Body of pancreas (tissue), 4 donors: ENCODE data around the gene ZC3H4. TPM values are rescaled to one million over a fixed set of nuclear protein-coding genes. Genes with fewer than 3 reads are reported as not detected.

Source experiments
- ATAC-seq: fragments of 150-250 bp; one replicate; pipeline ENCODE4 v1.9.1; 2016
- DNase-seq, 4 donors: peaks; one replicate each; pipeline ENCODE4 v3.0.0-alpha.2; 2019
- H3K27ac ChIP-seq, 4 donors: fragments of 200-600 bp; sonication (generic); 1 replicate in 3 of 4; 2 replicates in 1 of 4; pipeline versions ENCODE4 v1.5.1 to v1.6.1; 2016 to 2019; ENCODE audit warnings: mild to moderate bottlenecking in 1 of 4, mixed read lengths in 1 of 4, moderate library complexity in 1 of 4
- H3K27me3 ChIP-seq, 2 donors: fragments of 200-600 bp; sonication (generic); one replicate each; pipeline ENCODE4 v1.6.0; 2016; ENCODE audit warnings: mild to moderate bottlenecking in 1 of 2
- H3K36me3 ChIP-seq, 2 donors: fragments of 200-600 bp; sonication (generic); replicated peaks in 1 of 2; 2 replicates each; pipeline ENCODE4 v1.5.1; 2016; ENCODE audit warnings: low read depth in 2 of 2; ENCODE audit not compliant: insufficient read depth in 1 of 2
- H3K4me1 ChIP-seq: fragments of 200-600 bp; sonication (generic); one replicate; pipeline ENCODE4 v1.6.0; 2016
- H3K4me3 ChIP-seq, 2 donors: fragments of 200-600 bp; sonication (generic); 1 replicate in 1 of 2; 2 replicates in 1 of 2; pipeline ENCODE4 v1.5.1; 2016 to 2019
- H3K9me3 ChIP-seq, 3 donors: fragments of 200-600 bp; sonication (generic); 1 replicate in 2 of 3; 2 replicates in 1 of 3; pipeline ENCODE4 v1.5.1; 2016
- POLR2A ChIP-seq, 3 donors: fragments of 450-650 bp; IDR thresholded peaks; one replicate each; pipeline ENCODE4 v1.6.1; 2016; ENCODE audit warnings: antibody characterized with exemption in 3 of 3, mild to moderate bottlenecking in 2 of 3
- WGBS, 2 donors: methylation state at CpG; one replicate each; pipeline ENCODE4 v1.1.5; 2017; 5-methylcytosine and 5-hydroxymethylcytosine counted together
- intact Hi-C: fragments of 100-400 bp; cut with DNase I; formaldehyde crosslinking; loops from one replicate; pipeline ENCODE4 v1.15.1; 2023
- total RNA-seq, 2 donors: library from RNA; depleted of rRNA; stranded (reverse); fragments of >200 nt; gene quantifications; one replicate each; pipeline ENCODE4 v1.1.0, GENCODE V29; 2016
- TF ChIP-seq, protein P1 (sequence below), 7 experiments: fragments of 450-650 bp in 4 of 7; fragments of 200-600 bp in 3 of 7; sonication (generic) in 3 of 7; IDR thresholded peaks; one replicate each; pipeline ENCODE4 v1.5.1; 2016 to 2019; ENCODE audit warnings: antibody characterized with exemption in 7 of 7

Gene ZC3H4
- total RNA-seq, 2 donors from 2014 or later, result 18.9 to 34.3 TPM

DNA sequence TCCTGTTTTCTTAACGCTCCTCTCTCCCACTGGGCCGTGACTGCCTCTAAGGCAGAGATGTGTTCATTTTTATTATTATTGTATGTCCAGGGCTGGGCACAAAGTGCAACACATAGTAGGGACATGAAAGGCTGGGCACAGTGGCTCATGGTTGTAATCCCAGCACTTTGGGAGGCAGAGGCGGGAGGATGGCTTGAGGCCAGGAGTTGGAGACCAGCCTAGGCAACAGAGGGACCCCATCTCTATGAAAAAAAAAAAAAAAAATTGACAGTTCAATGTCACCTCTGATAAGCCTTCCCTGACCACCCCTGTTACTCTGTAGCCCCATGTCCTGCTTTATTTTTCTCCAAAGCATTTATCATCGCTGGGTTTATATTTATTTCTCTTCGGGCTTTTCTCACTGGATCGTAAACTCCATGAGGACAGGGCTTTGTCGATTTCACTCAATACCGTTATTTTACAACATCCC lies 16.6 kb upstream of the ZC3H4 start:
- Histone ChIP-seq H3K27ac (peak overlapping the region in 3 of 4 donors; percentile 79 to 91 (median 83)), H3K4me3 (no peak overlapping the region), H3K4me1 (peaks cover 23% of the 10 kb centered on the region), H3K36me3 (no peaks in the 10 kb centered on the region), H3K9me3 (no peaks in the 10 kb centered on the region), H3K27me3 (no peaks in the 10 kb centered on the region)
- TF ChIP-seq, protein P1, sequence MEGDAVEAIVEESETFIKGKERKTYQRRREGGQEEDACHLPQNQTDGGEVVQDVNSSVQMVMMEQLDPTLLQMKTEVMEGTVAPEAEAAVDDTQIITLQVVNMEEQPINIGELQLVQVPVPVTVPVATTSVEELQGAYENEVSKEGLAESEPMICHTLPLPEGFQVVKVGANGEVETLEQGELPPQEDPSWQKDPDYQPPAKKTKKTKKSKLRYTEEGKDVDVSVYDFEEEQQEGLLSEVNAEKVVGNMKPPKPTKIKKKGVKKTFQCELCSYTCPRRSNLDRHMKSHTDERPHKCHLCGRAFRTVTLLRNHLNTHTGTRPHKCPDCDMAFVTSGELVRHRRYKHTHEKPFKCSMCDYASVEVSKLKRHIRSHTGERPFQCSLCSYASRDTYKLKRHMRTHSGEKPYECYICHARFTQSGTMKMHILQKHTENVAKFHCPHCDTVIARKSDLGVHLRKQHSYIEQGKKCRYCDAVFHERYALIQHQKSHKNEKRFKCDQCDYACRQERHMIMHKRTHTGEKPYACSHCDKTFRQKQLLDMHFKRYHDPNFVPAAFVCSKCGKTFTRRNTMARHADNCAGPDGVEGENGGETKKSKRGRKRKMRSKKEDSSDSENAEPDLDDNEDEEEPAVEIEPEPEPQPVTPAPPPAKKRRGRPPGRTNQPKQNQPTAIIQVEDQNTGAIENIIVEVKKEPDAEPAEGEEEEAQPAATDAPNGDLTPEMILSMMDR (IDR thresholded peaks at IDR 0.05), result no peak
- intact Hi-C loops, result no loop called here
- ATAC-seq, result no peak
- WGBS, 2 donors, result 63 to 66% methylated on average over 8 of the region's 8 CpGs
- no peak for DNase-seq

DNA sequence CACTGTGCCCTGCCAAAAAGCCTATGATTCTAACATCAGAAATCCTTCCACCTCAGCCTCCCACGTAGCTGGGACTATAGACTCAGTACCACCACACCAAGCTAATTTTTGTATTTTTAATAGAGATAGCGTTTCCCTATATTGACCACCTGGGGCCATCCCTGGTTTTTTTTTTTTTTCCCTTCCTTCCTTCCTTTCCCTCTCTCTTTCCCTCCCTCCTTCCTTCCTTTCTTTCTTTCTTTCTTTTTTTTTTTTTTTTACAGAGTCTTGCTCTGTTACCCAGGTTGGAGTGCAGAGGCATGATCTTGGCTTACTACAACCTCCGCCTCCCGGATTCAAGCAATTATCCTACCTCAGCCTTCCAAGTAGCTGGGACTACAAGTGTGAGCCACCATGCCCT lies 16.0 kb upstream of the ZC3H4 start:
- Histone ChIP-seq H3K4me3 (no peak overlapping the region), H3K9me3 (no peaks in the 10 kb centered on the region), H3K4me1 (peaks cover 26% of the 10 kb centered on the region), H3K36me3 (no peaks in the 10 kb centered on the region), H3K27ac (no peak overlapping the region), H3K27me3 (no peaks in the 10 kb centered on the region)
- no peak for TF ChIP-seq POLR2A (IDR thresholded peaks at IDR 0.05)
- TF ChIP-seq, protein P1 (IDR thresholded peaks at IDR 0.05), result no peak
- intact Hi-C loops, result loop anchor here (5.0 kb wide), 1 partner anchor 52 kb away; no protein-coding TSS in a partner anchor
- 89 to 99% methylated on average over 3 to 4 of the region's 4 CpGs for WGBS, 2 donors
- DNase-seq (no peak), ATAC-seq (no peak)

DNA sequence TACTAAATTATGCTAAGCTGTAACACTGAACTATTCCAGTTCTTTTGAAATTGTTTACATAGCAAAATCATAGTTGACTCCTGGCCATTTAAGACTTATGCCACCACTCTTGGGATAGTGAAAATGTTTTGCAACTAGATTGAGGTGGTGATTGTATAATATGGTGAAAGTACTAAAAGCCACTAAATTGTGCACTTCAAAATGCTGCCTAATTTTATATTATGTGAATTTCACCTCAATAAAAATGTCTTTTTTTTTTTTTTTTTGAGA lies 12.0 kb upstream of the ZC3H4 start:
- Histone ChIP-seq H3K27ac (no peak overlapping the region), H3K4me3 (no peak overlapping the region), H3K4me1 (peaks cover 11% of the 10 kb centered on the region), H3K27me3 (no peaks in the 10 kb centered on the region), H3K36me3 (no peaks in the 10 kb centered on the region), H3K9me3 (no peaks in the 10 kb centered on the region)
- DNase-seq (no peak), ATAC-seq (no peak)
- TF ChIP-seq, protein P1 (IDR thresholded peaks at IDR 0.05), result no peak
- TF ChIP-seq POLR2A (IDR thresholded peaks at IDR 0.05), result no peak
- intact Hi-C loops, result loop anchor here (5.0 kb wide), 1 partner anchor 48 kb away; no protein-coding TSS in a partner anchor

DNA sequence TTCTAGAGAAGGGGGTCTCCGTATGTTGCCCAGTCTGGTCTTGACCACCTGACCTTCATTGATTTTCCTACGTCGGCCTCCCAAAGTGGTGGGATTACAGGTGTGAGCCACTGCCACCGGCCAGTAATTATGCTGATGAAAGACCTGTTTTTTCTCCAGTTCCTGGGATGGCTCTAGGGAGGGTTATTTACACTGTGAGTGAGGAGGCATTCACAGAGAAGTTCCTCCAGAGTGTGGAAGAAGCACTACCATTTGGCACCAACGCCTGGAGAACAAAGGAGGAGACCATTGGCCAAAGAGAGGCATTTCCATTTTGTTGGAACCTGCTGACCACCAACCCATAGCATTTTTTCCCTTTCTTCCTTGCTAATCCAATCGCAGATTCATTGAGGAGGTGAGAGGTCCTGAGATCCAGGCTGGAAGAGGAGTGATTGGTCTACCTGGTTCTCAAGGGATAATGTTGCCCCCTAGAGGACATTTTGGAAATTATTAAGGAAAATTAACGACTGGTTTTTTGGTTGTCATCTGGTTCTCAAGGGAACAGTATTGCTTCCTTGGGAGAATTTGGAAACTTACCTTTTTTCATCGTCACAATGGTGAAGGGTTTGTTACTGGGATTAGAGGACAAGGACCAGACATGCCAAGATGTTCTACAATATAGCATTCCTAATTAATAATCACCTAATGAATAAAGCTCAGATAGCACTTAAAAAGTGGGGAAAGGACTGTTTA lies 11.5 kb upstream of the ZC3H4 start:
- Histone ChIP-seq H3K36me3 (no peaks in the 10 kb centered on the region), H3K27ac (no peak overlapping the region), H3K9me3 (no peaks in the 10 kb centered on the region), H3K4me1 (peaks cover 7% of the 10 kb centered on the region), H3K4me3 (no peak overlapping the region), H3K27me3 (no peaks in the 10 kb centered on the region)
- no peak for TF ChIP-seq POLR2A (IDR thresholded peaks at IDR 0.05)
- TF ChIP-seq, protein P1 (IDR thresholded peaks at IDR 0.05), result peak; percentile 45 to 89 (median 84)
- DNase-seq, result peak; percentile 27 to 57 (median 44)
- intact Hi-C loops, result loop anchor here (5.0 kb wide), 1 partner anchor 48 kb away; no protein-coding TSS in a partner anchor
- ATAC-seq, result peak; percentile 88
- 18 to 20% methylated on average over 8 of the region's 8 CpGs for WGBS, 2 donors

DNA sequence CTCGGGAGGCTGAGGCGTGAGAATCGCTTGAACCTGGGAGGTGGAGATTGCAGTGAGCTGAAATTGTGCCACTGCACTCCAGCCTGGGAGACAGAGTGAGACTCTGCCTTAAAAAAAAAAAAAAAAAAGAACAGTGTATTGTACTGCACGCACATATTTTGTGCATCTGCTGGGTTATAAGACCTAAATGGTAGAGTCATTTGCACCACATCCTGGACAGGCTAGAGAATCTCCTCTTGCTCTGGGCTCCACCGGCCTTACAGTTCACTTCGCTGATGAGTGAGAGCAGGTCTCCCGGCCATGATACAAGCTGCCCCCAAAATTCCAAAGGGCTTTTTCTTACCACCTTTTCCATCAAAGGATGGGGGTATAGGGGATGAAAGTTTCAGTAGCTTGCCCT lies 9.8 kb upstream of the ZC3H4 start:
- WGBS, 2 donors, result 84 to 90% methylated on average over 6 to 7 of the region's 7 CpGs
- H3K4me3 ChIP-seq, result no peak overlapping the region
- TF ChIP-seq, protein P1 (IDR thresholded peaks at IDR 0.05), result no peak
- no peak for TF ChIP-seq POLR2A (IDR thresholded peaks at IDR 0.05)
- H3K27me3 ChIP-seq, result no peaks in the 10 kb centered on the region
- ATAC-seq (no peak), DNase-seq (no peak)
- no peak overlapping the region for H3K27ac ChIP-seq
- no peaks in the 10 kb centered on the region for H3K36me3 ChIP-seq
- intact Hi-C loops, result no loop called here
- no peaks in the 10 kb centered on the region for H3K9me3 ChIP-seq
- H3K4me1 ChIP-seq, result peaks cover 4% of the 10 kb centered on the region
